Aorta (tissue), 5 donors: ENCODE results near the gene TPM1. TPM values are rescaled to one million over a fixed set of nuclear protein-coding genes. Genes with fewer than 3 reads are reported as not detected.
A peak's percentile ranks its signal among the peaks of the same experiment; 100 is the strongest.

Source experiments
- ATAC-seq: fragments of 200-7000 bp; cut with Tn5 transposase; one replicate; pipeline ENCODE4 v1.9.1; 2022; ENCODE audit warnings: moderate library complexity; ENCODE audit not compliant: low FRiP score
- DNase-seq, 2 donors: peaks; one replicate each; pipeline ENCODE4 v3.0.0-alpha.2; 2020
- H3K27ac ChIP-seq, 2 donors: one replicate each; pipeline ENCODE4 v1.5.1; 2013; ENCODE audit warnings: low read length in 2 of 2, mild to moderate bottlenecking in 2 of 2, moderate library complexity in 2 of 2, control low read depth in 1 of 2, inconsistent platforms in 1 of 2, low read depth in 1 of 2
- H3K27me3 ChIP-seq, 2 donors: one replicate each; pipeline ENCODE4 v1.6.1; 2013; ENCODE audit warnings: control low read depth in 1 of 2, low read length in 1 of 2, mild to moderate bottlenecking in 1 of 2, moderate library complexity in 1 of 2; ENCODE audit not compliant: insufficient read depth in 2 of 2, control insufficient read depth in 1 of 2
- H3K36me3 ChIP-seq, 2 donors: one replicate each; pipeline ENCODE4 v1.6.1; 2013; ENCODE audit warnings: control low read depth in 1 of 2, low read length in 1 of 2, mild to moderate bottlenecking in 1 of 2; ENCODE audit not compliant: insufficient read depth in 2 of 2, control insufficient read depth in 1 of 2
- H3K4me1 ChIP-seq, 2 donors: one replicate each; pipeline ENCODE4 v1.6.1; 2013; ENCODE audit warnings: low read length in 2 of 2, control low read depth in 1 of 2, mild to moderate bottlenecking in 1 of 2, moderate library complexity in 1 of 2; ENCODE audit not compliant: insufficient read depth in 2 of 2, control insufficient read depth in 1 of 2
- H3K4me3 ChIP-seq, 2 donors: one replicate each; pipeline ENCODE4 v1.5.1; 2013; ENCODE audit warnings: low read length in 2 of 2, control low read depth in 1 of 2, mild to moderate bottlenecking in 1 of 2
- H3K9me3 ChIP-seq: one replicate; pipeline ENCODE4 v1.6.1; 2013; ENCODE audit warnings: mild to moderate bottlenecking, low read length; ENCODE audit not compliant: control insufficient read depth
- WGBS, 2 donors: extraction: QIAGEN DNeasy Blood & Tissue Kit; methylation state at CpG; one replicate each; pipeline ENCODE4 v1.1.7; 2013; 5-methylcytosine and 5-hydroxymethylcytosine counted together
- intact Hi-C, 2 donors: fragments of 100-400 bp; cut with DNase I; formaldehyde crosslinking; loops; one replicate each; pipeline versions ENCODE4 v1.14.2 to v1.15.0; 2022
- polyA plus RNA-seq, 2 donors: library from polyadenylated mRNA; stranded (reverse); fragments of 200-250 nt; gene quantifications; one replicate each; pipeline ENCODE4 v1.2.3, GENCODE V29; 2013
- total RNA-seq, 2 donors: library from RNA; stranded (reverse); fragmentation: NEBNext Ultra II Directional; extraction: Animal tissue kit (Norgen Biotek cat#: 25700); gene quantifications; one replicate each; pipeline ENCODE4 v1.2.1, GENCODE V29; 2021
- donor health status: healthy with polysubstance abuse.
- donor health status: Bipolar disorder and iron deficiency.
- donor health status: DM: no; HTN: no; CAD: no.
- donor health status: DM: no; HTN: no; CAD: no.
- donor health status: DM: yes; HTN: yes; CAD: no.

TPM1 gene
- total and polyA plus RNA-seq, 4 donors, result 861 to 1,497 (median 1,170) TPM

DNA sequence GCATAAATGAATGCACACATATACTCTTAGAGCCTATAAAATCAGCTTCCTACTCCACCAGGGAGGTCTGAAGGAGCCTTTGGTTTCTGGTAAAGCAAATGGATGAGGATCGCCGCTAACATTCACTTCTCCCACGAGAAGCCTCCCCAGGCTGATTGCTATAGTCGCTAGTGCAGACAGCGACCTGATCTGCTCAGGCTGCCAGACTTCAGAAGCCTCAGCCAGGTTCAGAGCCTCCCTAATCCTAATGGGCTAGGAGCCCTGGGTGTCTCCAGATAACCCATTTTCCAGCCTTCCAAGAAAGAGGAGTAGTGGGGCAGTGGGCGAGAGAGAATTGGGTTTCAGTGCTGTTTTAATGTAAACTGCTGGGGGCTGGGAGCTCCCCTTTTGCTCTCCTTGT lies 35.4 kb downstream of the TPM1 start:
- no peak overlapping the region for H3K27ac ChIP-seq
- 94 to 95% methylated on average over 6 of the region's 6 CpGs for WGBS, 2 donors
- no peak overlapping the region for H3K4me3 ChIP-seq
- H3K36me3 ChIP-seq, result no peaks in the 10 kb centered on the region
- H3K9me3 ChIP-seq, result no peaks in the 10 kb centered on the region
- H3K27me3 ChIP-seq, result no peaks in the 10 kb centered on the region
- no peaks in the 10 kb centered on the region for H3K4me1 ChIP-seq
- no peak for DNase-seq
- ATAC-seq, result no peak
- intact Hi-C loops, result no loop called here

- Histone ChIP-seq H3K27me3 (no peaks in the 10 kb centered on the region), H3K4me1 (no peaks in the 10 kb centered on the region), H3K27ac (no peak overlapping the region), H3K9me3 (no peaks in the 10 kb centered on the region), H3K36me3 (no peaks in the 10 kb centered on the region), H3K4me3 (no peak overlapping the region)
- 92 to 93% methylated on average over 13 of the region's 13 CpGs for WGBS, 2 donors
- intact Hi-C loops, result no loop called here
- DNase-seq (no peak), ATAC-seq (no peak)
Observed at GRCh38 chr15:63079947-63080626, 37.5 kb downstream of the TPM1 start.

GRCh38 chr15:63080634-63081250 lies 38.2 kb downstream of the TPM1 start:
- Histone ChIP-seq H3K36me3 (no peaks in the 10 kb centered on the region), H3K9me3 (no peaks in the 10 kb centered on the region), H3K27me3 (no peaks in the 10 kb centered on the region), H3K4me3 (no peak overlapping the region), H3K27ac (no peak overlapping the region), H3K4me1 (no peaks in the 10 kb centered on the region)
- ATAC-seq (no peak), DNase-seq (no peak)
- intact Hi-C loops, result no loop called here
- WGBS, 2 donors, result 87 to 89% methylated on average over 10 of the region's 10 CpGs

DNA sequence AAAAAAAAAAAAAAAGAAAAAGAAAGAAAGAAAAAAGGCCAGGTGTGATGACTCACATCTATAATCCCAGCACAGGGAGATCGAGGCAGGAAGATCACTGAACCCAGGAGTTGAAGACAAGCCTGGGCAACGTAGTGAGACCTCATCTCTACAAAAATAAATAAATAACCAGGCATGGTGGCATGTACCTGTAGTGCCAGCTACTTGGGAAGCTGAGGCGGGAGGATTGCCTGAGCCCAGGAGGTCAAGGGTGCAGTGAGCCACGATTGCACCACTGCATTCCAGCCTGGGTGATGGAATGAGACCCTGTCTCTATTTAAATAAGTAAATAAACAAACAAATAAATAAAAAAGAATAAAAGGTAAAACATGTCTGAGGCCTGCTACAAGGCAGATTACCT lies 39.8 kb downstream of the TPM1 start:
- intact Hi-C loops, result no loop called here
- Histone ChIP-seq H3K4me1 (no peaks in the 10 kb centered on the region), H3K4me3 (no peak overlapping the region), H3K27me3 (no peaks in the 10 kb centered on the region), H3K36me3 (no peaks in the 10 kb centered on the region), H3K9me3 (no peaks in the 10 kb centered on the region), H3K27ac (no peak overlapping the region)
- DNase-seq (no peak), ATAC-seq (no peak)
- 90 to 91% methylated on average over 4 of the region's 4 CpGs for WGBS, 2 donors

GRCh38 chr15:63083044-63083443 lies 40.5 kb downstream of the TPM1 start:
- ATAC-seq (no peak), DNase-seq (no peak)
- no peaks in the 10 kb centered on the region for H3K4me1 ChIP-seq
- no peaks in the 10 kb centered on the region for H3K36me3 ChIP-seq
- no peak overlapping the region for H3K27ac ChIP-seq
- no peak overlapping the region for H3K4me3 ChIP-seq
- intact Hi-C loops, result no loop called here
- 77 to 80% methylated on average over 12 of the region's 12 CpGs for WGBS, 2 donors
- H3K9me3 ChIP-seq, result no peaks in the 10 kb centered on the region
- H3K27me3 ChIP-seq, result no peaks in the 10 kb centered on the region

- no peaks in the 10 kb centered on the region for H3K36me3 ChIP-seq
- no peak overlapping the region for H3K4me3 ChIP-seq
- intact Hi-C loops, result no loop called here
- H3K4me1 ChIP-seq, result no peaks in the 10 kb centered on the region
- ATAC-seq (no peak), DNase-seq (peak in 1 of 2 donors; percentile 23)
- 88 to 92% methylated on average over 11 of the region's 11 CpGs for WGBS, 2 donors
- H3K9me3 ChIP-seq, result no peaks in the 10 kb centered on the region
- no peak overlapping the region for H3K27ac ChIP-seq
- H3K27me3 ChIP-seq, result no peaks in the 10 kb centered on the region
Observed at GRCh38 chr15:63083541-63083940, 41.0 kb downstream of the TPM1 start.

- 96 to 98% methylated on average over 1 of the region's 1 CpG for WGBS, 2 donors
- no peak for ATAC-seq
- H3K27me3 ChIP-seq, result no peaks in the 10 kb centered on the region
- H3K9me3 ChIP-seq, result no peaks in the 10 kb centered on the region
- H3K27ac ChIP-seq, result no peak overlapping the region
- H3K4me1 ChIP-seq, result no peaks in the 10 kb centered on the region
- intact Hi-C loops, result no loop called here
- H3K36me3 ChIP-seq, result no peaks in the 10 kb centered on the region
- DNase-seq, result no peak
- no peak overlapping the region for H3K4me3 ChIP-seq
Observed at GRCh38 chr15:63084806-63085205, 42.3 kb downstream of the TPM1 start.

GRCh38 chr15:63085289-63085688 lies 42.7 kb downstream of the TPM1 start:
- DNase-seq (no peak), ATAC-seq (no peak)
- Histone ChIP-seq H3K4me1 (no peaks in the 10 kb centered on the region), H3K36me3 (no peaks in the 10 kb centered on the region), H3K9me3 (no peaks in the 10 kb centered on the region), H3K4me3 (no peak overlapping the region), H3K27me3 (no peaks in the 10 kb centered on the region), H3K27ac (no peak overlapping the region)
- 96 to 97% methylated on average over 4 of the region's 4 CpGs for WGBS, 2 donors
- intact Hi-C loops, result no loop called here

- Histone ChIP-seq H3K36me3 (no peaks in the 10 kb centered on the region), H3K27me3 (no peaks in the 10 kb centered on the region), H3K4me3 (no peak overlapping the region), H3K9me3 (no peaks in the 10 kb centered on the region), H3K4me1 (no peaks in the 10 kb centered on the region), H3K27ac (no peak overlapping the region)
- intact Hi-C loops, result no loop called here
- no peak for DNase-seq
- no peak for ATAC-seq
- 83 to 85% methylated on average over 4 of the region's 4 CpGs for WGBS, 2 donors
Observed at GRCh38 chr15:63086271-63086670, 43.7 kb downstream of the TPM1 start.
